Skeletal muscle satellite cell (primary cell): Measurements from ENCODE around the gene PUDP.

Source experiments
- H3K27me3 ChIP-seq: 2 replicates; pipeline ENCODE4 v1.7.0; 2013; ENCODE audit warnings: low read length; ENCODE audit not compliant: control insufficient read depth, insufficient read depth
- H3K36me3 ChIP-seq: 2 replicates; pipeline ENCODE4 v1.7.0; 2013; ENCODE audit warnings: mild to moderate bottlenecking, control low read depth, low read length; ENCODE audit not compliant: insufficient read depth
- H3K4me1 ChIP-seq: 2 replicates; pipeline ENCODE4 v1.7.0; 2013; ENCODE audit warnings: low read length; ENCODE audit not compliant: control insufficient read depth, insufficient read depth
- H3K4me2 ChIP-seq: 2 replicates; pipeline ENCODE4 v1.7.0; 2013; ENCODE audit warnings: mild to moderate bottlenecking, low read length
- H3K4me3 ChIP-seq: 2 replicates; pipeline ENCODE4 v1.7.0; 2013; ENCODE audit warnings: low read length
- H3K9ac ChIP-seq: 2 replicates; pipeline ENCODE4 v1.7.0; 2013; ENCODE audit warnings: mild to moderate bottlenecking, low read depth, low read length, moderate library complexity
- H3K9me3 ChIP-seq: replicated peaks from 2 replicates; pipeline ENCODE4 v1.7.0; 2013; ENCODE audit warnings: mild to moderate bottlenecking, control low read depth, low read length

The PUDP gene

GRCh38 chrX:7083468-7084396 is 64.2 kb downstream of the PUDP start:
- peaks cover 6% of the 10 kb centered on the region for H3K36me3 ChIP-seq
- H3K4me2 ChIP-seq: peak overlapping the region; percentile 76
- H3K4me3 ChIP-seq: peak overlapping the region; percentile 47
- no peaks in the 10 kb centered on the region for H3K9me3 ChIP-seq
- H3K4me1 ChIP-seq: peaks cover 21% of the 10 kb centered on the region
- peaks cover under 1% of the 10 kb centered on the region for H3K27me3 ChIP-seq
- no peak overlapping the region for H3K9ac ChIP-seq

GRCh38 chrX:7083021-7083420 is 64.9 kb downstream of the PUDP start:
- H3K36me3 ChIP-seq: peaks cover 6% of the 10 kb centered on the region
- no peaks in the 10 kb centered on the region for H3K9me3 ChIP-seq
- H3K4me1 ChIP-seq: peaks cover 21% of the 10 kb centered on the region
- no peak overlapping the region for H3K4me2 ChIP-seq
- no peak overlapping the region for H3K4me3 ChIP-seq
- H3K9ac ChIP-seq: no peak overlapping the region
- H3K27me3 ChIP-seq: peaks cover 2% of the 10 kb centered on the region

- Histone ChIP-seq H3K36me3 (peaks cover 6% of the 10 kb centered on the region), H3K4me1 (peaks cover 21% of the 10 kb centered on the region), H3K9me3 (no peaks in the 10 kb centered on the region), H3K4me2 (no peak overlapping the region), H3K4me3 (no peak overlapping the region), H3K27me3 (peaks cover 2% of the 10 kb centered on the region), H3K9ac (no peak overlapping the region)
Measured at GRCh38 chrX:7082556-7082955, 65.4 kb downstream of the PUDP start.

GRCh38 chrX:7077241-7078230 is 70.4 kb downstream of the PUDP start:
- no peak overlapping the region for H3K4me3 ChIP-seq
- H3K36me3 ChIP-seq: peaks cover 12% of the 10 kb centered on the region
- H3K27me3 ChIP-seq: peaks cover 2% of the 10 kb centered on the region
- H3K9me3 ChIP-seq: no peaks in the 10 kb centered on the region
- no peak overlapping the region for H3K9ac ChIP-seq
- no peaks in the 10 kb centered on the region for H3K4me1 ChIP-seq
- H3K4me2 ChIP-seq: no peak overlapping the region

- Histone ChIP-seq H3K36me3 (peaks cover 9% of the 10 kb centered on the region), H3K27me3 (peaks cover 2% of the 10 kb centered on the region), H3K9ac (no peak overlapping the region), H3K4me3 (no peak overlapping the region), H3K9me3 (no peaks in the 10 kb centered on the region), H3K4me2 (no peak overlapping the region), H3K4me1 (no peaks in the 10 kb centered on the region)
Measured at GRCh38 chrX:7076245-7076661, 71.7 kb downstream of the PUDP start.

GRCh38 chrX:7074908-7075204 is 73.1 kb downstream of the PUDP start:
- no peak overlapping the region for H3K4me3 ChIP-seq
- H3K4me1 ChIP-seq: no peaks in the 10 kb centered on the region
- H3K9me3 ChIP-seq: no peaks in the 10 kb centered on the region
- H3K36me3 ChIP-seq: peaks cover 9% of the 10 kb centered on the region
- H3K27me3 ChIP-seq: peaks cover 2% of the 10 kb centered on the region
- no peak overlapping the region for H3K9ac ChIP-seq
- H3K4me2 ChIP-seq: no peak overlapping the region

GRCh38 chrX:7074148-7074907 is 73.6 kb downstream of the PUDP start:
- no peaks in the 10 kb centered on the region for H3K9me3 ChIP-seq
- no peak overlapping the region for H3K9ac ChIP-seq
- no peaks in the 10 kb centered on the region for H3K4me1 ChIP-seq
- peaks cover 2% of the 10 kb centered on the region for H3K27me3 ChIP-seq
- H3K36me3 ChIP-seq: peaks cover 9% of the 10 kb centered on the region
- no peak overlapping the region for H3K4me2 ChIP-seq
- no peak overlapping the region for H3K4me3 ChIP-seq

- peaks cover 9% of the 10 kb centered on the region for H3K36me3 ChIP-seq
- no peak overlapping the region for H3K9ac ChIP-seq
- no peaks in the 10 kb centered on the region for H3K4me1 ChIP-seq
- H3K4me3 ChIP-seq: no peak overlapping the region
- no peak overlapping the region for H3K4me2 ChIP-seq
- no peaks in the 10 kb centered on the region for H3K9me3 ChIP-seq
- no peaks in the 10 kb centered on the region for H3K27me3 ChIP-seq
Measured at GRCh38 chrX:7073336-7073735, 74.6 kb downstream of the PUDP start.

GRCh38 chrX:7072856-7073255 is 75.1 kb downstream of the PUDP start:
- Histone ChIP-seq H3K36me3 (peaks cover 9% of the 10 kb centered on the region), H3K9ac (no peak overlapping the region), H3K4me3 (no peak overlapping the region), H3K27me3 (no peaks in the 10 kb centered on the region), H3K9me3 (no peaks in the 10 kb centered on the region), H3K4me1 (no peaks in the 10 kb centered on the region), H3K4me2 (no peak overlapping the region)

GRCh38 chrX:7071390-7071789 is 76.6 kb downstream of the PUDP start:
- H3K4me2 ChIP-seq: no peak overlapping the region
- no peak overlapping the region for H3K9ac ChIP-seq
- H3K4me1 ChIP-seq: no peaks in the 10 kb centered on the region
- peaks cover 3% of the 10 kb centered on the region for H3K36me3 ChIP-seq
- no peaks in the 10 kb centered on the region for H3K9me3 ChIP-seq
- no peaks in the 10 kb centered on the region for H3K27me3 ChIP-seq
- no peak overlapping the region for H3K4me3 ChIP-seq

GRCh38 chrX:7069556-7069955 is 78.4 kb downstream of the PUDP start:
- H3K36me3 ChIP-seq: no peaks in the 10 kb centered on the region
- no peaks in the 10 kb centered on the region for H3K4me1 ChIP-seq
- no peak overlapping the region for H3K4me2 ChIP-seq
- H3K9me3 ChIP-seq: no peaks in the 10 kb centered on the region
- no peak overlapping the region for H3K4me3 ChIP-seq
- H3K27me3 ChIP-seq: no peaks in the 10 kb centered on the region
- H3K9ac ChIP-seq: no peak overlapping the region
